Cardiac fibroblast (primary cell): ENCODE data around the gene SGTB.
A peak's percentile ranks its signal among the peaks of the same experiment; 100 is the strongest.
"Not testable (repeated sequence)": the region's sequence is repeated elsewhere in the genome, so short reads cannot be mapped to it uniquely, and the experiment has no call there.

Experiments
- DNase-seq, 2 donors: peaks; one replicate each; pipeline versions ENCODE4 v3.0.0 to v3.0.0-alpha.2; 2010; ENCODE audit warnings: low read depth in 2 of 2
- H3K4me3 ChIP-seq, 2 donors: replicated peaks in 1 of 2; 1 replicate in 1 of 2; 2 replicates in 1 of 2; pipeline ENCODE4 v1.5.1; 2011; ENCODE audit warnings: low read depth in 2 of 2, low read length in 2 of 2, mild to moderate bottlenecking in 2 of 2, moderate library complexity in 1 of 2
- CTCF ChIP-seq: IDR thresholded peaks from one replicate; pipeline ENCODE4 v1.5.1; 2011; ENCODE audit warnings: low read depth, mild to moderate bottlenecking, low read length, inconsistent platforms

The SGTB gene

DNA sequence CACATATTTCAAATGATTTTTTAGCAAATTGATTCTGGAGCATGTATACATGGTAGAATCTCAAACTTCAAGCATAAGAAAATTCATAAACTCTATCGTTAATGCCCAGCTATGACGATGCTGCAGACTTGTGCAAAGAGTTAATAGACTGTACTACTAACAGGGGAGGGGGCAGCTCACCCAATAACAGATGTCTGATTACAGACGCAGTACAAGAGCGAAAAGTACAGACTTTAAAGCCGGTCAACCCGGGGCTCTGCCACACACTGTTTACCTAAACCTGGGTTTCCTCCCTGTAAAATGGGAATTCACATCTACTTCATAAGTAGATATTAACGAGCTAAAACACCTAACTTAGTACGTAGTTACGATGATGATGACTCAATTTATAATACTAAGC is 98.4 kb downstream of the SGTB start:
- peak overlapping the region; percentile 82 to 97 for H3K4me3 ChIP-seq
- no peak for TF ChIP-seq CTCF
- no peak for DNase-seq

DNA sequence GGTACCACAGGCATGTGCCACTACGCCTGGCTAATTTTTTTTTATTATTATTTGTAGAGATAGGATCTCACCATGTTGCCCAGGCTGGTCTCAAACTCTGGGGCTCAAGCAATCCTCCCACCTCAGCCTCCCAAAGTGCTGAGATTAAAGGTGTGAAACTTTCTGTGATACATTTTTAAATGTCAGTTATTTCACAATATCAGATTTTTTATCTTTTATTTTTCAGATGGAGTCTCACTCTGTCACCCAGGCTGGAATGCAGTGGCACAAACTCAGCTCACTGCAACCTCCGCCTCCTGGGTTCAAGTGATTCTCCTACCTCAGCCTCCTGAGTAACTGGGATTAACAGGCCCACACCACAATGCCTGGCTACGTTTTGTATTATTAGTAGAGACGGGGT is 99.9 kb downstream of the SGTB start:
- not testable (repeated sequence) for H3K4me3 ChIP-seq

DNA sequence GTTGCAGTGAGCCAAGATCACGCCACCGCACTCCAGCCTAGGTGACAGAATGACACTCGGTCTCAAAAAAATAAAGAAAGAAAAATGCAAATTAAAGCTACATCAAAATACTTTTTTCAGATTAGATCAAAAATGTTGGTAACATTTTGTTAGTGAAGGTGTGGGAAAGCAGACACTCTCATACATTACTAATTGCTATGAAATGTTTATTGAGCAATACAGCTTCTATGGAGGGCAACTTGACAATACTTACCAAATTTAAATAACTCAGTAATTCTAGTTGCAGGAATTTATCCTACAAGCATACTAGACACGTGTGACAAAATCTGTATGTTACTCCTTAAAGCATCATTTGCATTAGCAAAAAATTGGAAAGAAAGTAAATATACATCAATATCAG is 101.9 kb downstream of the SGTB start:
- peak; percentile 13 to 31 for DNase-seq
- no peak for TF ChIP-seq CTCF
- no peak overlapping the region for H3K4me3 ChIP-seq

More for the DNA sequence above, 99.9 kb downstream of the SGTB start:
- DNase-seq, result not testable (repeated sequence)
